GM19193 (cell line): ENCODE measurements around the gene PGAP1.

Experiments
- POLR2A ChIP-seq: IDR thresholded peaks from 4 replicates; pipeline ENCODE4 v1.6.1; 2011; ENCODE audit not compliant: insufficient read depth, insufficient read length; ENCODE audit errors: extremely low read depth

The PGAP1 gene

DNA sequence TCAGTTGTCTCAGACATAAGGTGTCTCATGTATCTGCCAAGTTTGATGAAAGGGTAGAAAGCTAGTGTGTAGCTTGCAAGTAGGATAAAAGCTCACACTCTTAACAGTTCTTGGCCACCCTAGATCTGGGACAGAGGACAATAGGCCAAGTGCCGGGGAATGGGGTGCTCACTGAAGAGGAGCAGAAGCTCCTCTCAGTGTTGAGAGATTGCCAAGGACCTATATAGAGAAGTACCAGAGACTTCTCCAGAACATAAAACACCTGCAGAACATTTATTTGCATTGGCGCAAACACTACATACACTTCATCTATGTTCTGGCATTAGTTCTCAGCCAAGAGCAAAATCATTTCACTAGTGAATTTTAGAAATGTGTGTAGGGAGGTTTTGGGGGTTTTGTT, 124.1 kb downstream of the PGAP1 start:
- TF ChIP-seq POLR2A, result no peak

DNA sequence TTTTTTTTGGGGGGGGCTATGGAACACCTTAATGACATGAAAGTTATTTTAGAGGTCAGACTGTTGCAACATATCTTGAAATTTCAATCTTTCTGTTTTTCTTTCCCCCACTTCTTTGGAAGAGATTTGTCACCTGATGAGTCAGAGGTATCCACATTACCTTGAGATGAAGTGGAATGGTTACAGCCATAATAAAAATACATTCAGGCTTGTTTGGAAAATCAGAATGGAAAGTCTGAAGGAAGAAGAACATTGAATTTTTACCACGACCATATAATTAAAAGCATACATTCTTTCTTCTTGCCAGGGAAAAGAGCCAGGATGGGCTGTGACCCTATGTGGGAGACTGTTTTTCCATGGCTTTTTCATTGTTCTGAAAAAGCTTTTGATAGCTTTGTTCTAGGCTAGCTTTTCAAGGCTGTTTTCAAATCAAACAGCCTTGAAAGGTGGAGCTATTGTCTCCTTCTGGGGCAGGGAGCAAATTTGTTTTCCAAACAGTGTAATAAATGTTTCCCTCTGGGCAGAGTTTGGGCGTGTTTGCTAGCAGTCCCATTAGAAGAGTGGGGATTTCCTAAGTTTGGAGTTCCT, 124.7 kb downstream of the PGAP1 start:
- TF ChIP-seq POLR2A, result no peak

DNA sequence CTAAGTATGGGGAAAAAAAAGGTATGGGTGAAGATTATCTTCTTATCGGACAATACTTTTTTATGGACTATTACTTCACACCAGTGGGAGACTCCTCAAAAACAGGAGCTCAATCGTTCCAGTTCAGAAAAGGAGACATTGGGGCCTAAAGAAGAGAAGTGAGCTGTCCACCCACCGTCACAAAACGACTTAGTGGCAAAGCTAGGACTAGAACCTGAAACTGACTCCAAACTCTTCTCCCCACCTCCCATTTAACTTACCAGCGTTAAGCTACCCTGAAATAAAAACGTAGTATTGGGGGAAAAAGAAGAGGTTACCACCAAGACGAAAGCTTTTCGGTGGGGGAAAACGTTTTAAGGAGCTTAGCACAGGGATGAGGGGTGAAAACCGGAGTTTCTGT, 127.5 kb downstream of the PGAP1 start:
- no peak for TF ChIP-seq POLR2A

DNA sequence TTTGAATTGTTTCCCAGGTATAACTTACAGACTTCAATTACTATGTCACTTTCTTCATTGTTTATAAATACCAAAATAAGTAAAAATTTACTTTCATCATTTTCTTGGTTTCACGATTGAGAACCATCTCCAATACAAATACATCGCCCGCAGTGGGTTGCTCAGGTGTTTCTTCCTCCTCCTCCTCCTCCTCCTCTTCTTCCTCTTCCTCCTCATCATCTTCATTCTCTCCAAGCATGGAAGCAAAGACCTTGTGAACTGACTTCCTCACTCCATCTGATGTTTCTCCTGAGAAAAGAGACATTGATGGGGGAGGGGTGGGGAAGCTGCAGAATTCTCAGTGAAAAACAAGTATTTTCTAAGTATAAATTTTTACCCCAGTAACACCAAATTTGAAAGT, 133.6 kb downstream of the PGAP1 start:
- no peak for TF ChIP-seq POLR2A

- TF ChIP-seq POLR2A, result no peak
These were observed 142.9 kb downstream of the PGAP1 start for GRCh38 chr2:196783431-196784094.
